HL-60 (cell line): ENCODE results near the gene RAD51C.

Experiments used
- CTCF ChIP-seq: IDR thresholded peaks from one replicate; pipeline ENCODE4 v1.5.1; 2011; ENCODE audit warnings: low read length, control low read depth, inconsistent platforms; ENCODE audit not compliant: insufficient read depth
- GABPA ChIP-seq: IDR thresholded peaks from 2 replicates; pipeline ENCODE4 v1.6.1; 2012; ENCODE audit warnings: low read depth
- POLR2AphosphoS5 ChIP-seq: IDR thresholded peaks from 2 replicates; pipeline ENCODE4 v1.6.1; 2012; ENCODE audit warnings: low read depth
- REST ChIP-seq: IDR thresholded peaks from 2 replicates; pipeline ENCODE4 v1.6.1; 2012; ENCODE audit warnings: low read depth; ENCODE audit not compliant: insufficient replicate concordance

GRCh38 chr17:58658804-58659713, 33.3 kb upstream of the RAD51C start:
- TF ChIP-seq CTCF (no peak), POLR2AphosphoS5 (peak; percentile 100), REST (no peak), GABPA (peak; percentile 34; the same call in 1 of the 2 replicates)
